K562 (cell line): ENCODE results near the gene PPP4R3B. TPM values are rescaled to one million over a fixed set of nuclear protein-coding genes. Genes with fewer than 3 reads are reported as not detected.

Experiments used
- BCOR ChIP-seq: fragments of 450-650 bp; IDR thresholded peaks from 2 replicates; pipeline ENCODE4 v1.6.1; 2016
- CAMTA2 ChIP-seq: fragments of 250-450 bp; sonication (Bioruptor Pico); conservative IDR thresholded peaks from 2 replicates; pipeline ENCODE4 v1.5.1; 2022
- CEBPB ChIP-seq: fragments of 450-650 bp; IDR thresholded peaks from 2 replicates; pipeline ENCODE4 v1.6.1; 2016; ENCODE audit warnings: missing genetic modification characterization, missing compliant biosample characterization
- COPS2 ChIP-seq: fragments of 450-650 bp; conservative IDR thresholded peaks from 2 replicates; pipeline ENCODE4 v1.6.1; 2016; ENCODE audit warnings: mild to moderate bottlenecking, moderate library complexity
- FOXO4 ChIP-seq: fragments of 450-650 bp; formaldehyde crosslinking; IDR thresholded peaks from 2 replicates; pipeline ENCODE4 v1.4.0; 2020; ENCODE audit warnings: mild to moderate bottlenecking, moderate library complexity
- GATAD2B ChIP-seq: fragments of 450-650 bp; IDR thresholded peaks from 2 replicates; pipeline ENCODE4 v1.6.1; 2017; ENCODE audit warnings: mild to moderate bottlenecking, borderline replicate concordance
- GMEB1 ChIP-seq: fragments of 250-450 bp; sonication (Bioruptor Pico); IDR thresholded peaks from 2 replicates; pipeline ENCODE4 v1.4.0; 2020; ENCODE audit warnings: mild to moderate bottlenecking
- HDAC3 ChIP-seq: fragments of 450-650 bp; IDR thresholded peaks from 2 replicates; pipeline ENCODE4 v1.6.1; 2018; ENCODE audit warnings: borderline replicate concordance, mild to moderate bottlenecking, moderate library complexity; ENCODE audit not compliant: partially characterized antibody
- HDAC8 ChIP-seq: fragments of 450-650 bp; IDR thresholded peaks from 2 replicates; pipeline ENCODE4 v1.6.1; 2016; ENCODE audit warnings: mild to moderate bottlenecking, missing genetic modification characterization, moderate library complexity, missing compliant biosample characterization
- HOXB6 ChIP-seq: fragments of 250-450 bp; sonication (Bioruptor Pico); IDR thresholded peaks from 2 replicates; pipeline ENCODE4 v1.5.1; 2022; ENCODE audit warnings: mild to moderate bottlenecking, borderline replicate concordance
- JUN ChIP-seq, 2 experiments: sonication (generic) in 1 of 2; formaldehyde crosslinking in 1 of 2; IDR thresholded peaks; 2 replicates each; pipeline versions ENCODE4 v1.6.1 to v1.8.0; 2012 to 2022; ENCODE audit warnings: borderline replicate concordance in 2 of 2, mild to moderate bottlenecking in 2 of 2, improper control_type of control experiment in 1 of 2, low read depth in 1 of 2, low read length in 1 of 2, missing genetic modification reagents in 1 of 2
- MAZ ChIP-seq, 2 experiments: fragments of 450-650 bp in 1 of 2; sonication (generic) in 1 of 2; formaldehyde crosslinking; IDR thresholded peaks in 1 of 2; conservative IDR thresholded peaks in 1 of 2; 2 replicates each; pipeline versions ENCODE4 v1.4.0 to v1.5.0; 2020; ENCODE audit warnings: mild to moderate bottlenecking in 1 of 2, missing genetic modification reagents in 1 of 2
- MCM3 ChIP-seq: fragments of 450-650 bp; IDR thresholded peaks from 2 replicates; pipeline ENCODE4 v1.6.1; 2016
- NFIX ChIP-seq: fragments of 250-450 bp; sonication (Bioruptor Pico); IDR thresholded peaks from 2 replicates; pipeline ENCODE4 v1.4.0; 2020; ENCODE audit warnings: low read depth, mild to moderate bottlenecking, moderate library complexity
- PRPF4 ChIP-seq: fragments of 200-400 bp; formaldehyde crosslinking; IDR thresholded peaks from one replicate; pipeline ENCODE4 v1.6.1; 2017; ENCODE audit warnings: low read length, low read depth, mild to moderate bottlenecking; ENCODE audit not compliant: insufficient read depth, poor library complexity, severe bottlenecking
- RBM34 ChIP-seq: fragments of 200-400 bp; formaldehyde crosslinking; IDR thresholded peaks from 2 replicates; pipeline ENCODE4 v1.6.1; 2018; ENCODE audit warnings: low read length, borderline replicate concordance; ENCODE audit not compliant: insufficient read depth
- RNF219 ChIP-seq: fragments of 250-450 bp; sonication (Bioruptor Pico); IDR thresholded peaks from 2 replicates; pipeline ENCODE4 v1.5.0; 2022; ENCODE audit warnings: mild to moderate bottlenecking
- SAP30 ChIP-seq: fragments of 200-600 bp; sonication (generic); IDR thresholded peaks from 2 replicates; pipeline ENCODE4 v1.6.1; 2012; ENCODE audit warnings: borderline replicate concordance, low read depth, mild to moderate bottlenecking, moderate library complexity, low read length, control low read depth, inconsistent platforms; ENCODE audit not compliant: insufficient read depth, poor library complexity, severe bottlenecking
- STAG1 ChIP-seq: sonication (generic); formaldehyde crosslinking; IDR thresholded peaks from 2 replicates; pipeline ENCODE4 v1.5.0; 2020; ENCODE audit warnings: missing genetic modification reagents, borderline replicate concordance
- SUPT5H ChIP-seq: fragments of 450-650 bp; IDR thresholded peaks from 2 replicates; pipeline ENCODE4 v1.6.1; 2016
- TCFL5 ChIP-seq: fragments of 250-450 bp; sonication (Bioruptor Pico); conservative IDR thresholded peaks from 2 replicates; pipeline ENCODE4 v1.6.1; 2021; ENCODE audit warnings: mild to moderate bottlenecking, moderate library complexity, matching md5 sums
- ZNF197 ChIP-seq: fragments of 200-800 bp; sonication (Bioruptor generic); IDR thresholded peaks from 2 replicates; pipeline ENCODE4 v1.6.1; 2016; ENCODE audit warnings: low read depth, missing genetic modification characterization, missing compliant biosample characterization
- ZNF354B ChIP-seq: fragments of 250-450 bp; sonication (Bioruptor Pico); IDR thresholded peaks from 2 replicates; pipeline ENCODE4 v1.4.0; 2020
- ZNF76 ChIP-seq: fragments of 250-450 bp; sonication (Bioruptor Pico); IDR thresholded peaks from 2 replicates; pipeline ENCODE4 v1.4.0; 2020; ENCODE audit warnings: mild to moderate bottlenecking, moderate library complexity, borderline replicate concordance
- polyA plus RNA-seq, 8 experiments: library from polyadenylated mRNA; depleted of rRNA in 4 of 8; stranded (reverse) in 5 of 8; unstranded in 3 of 8; fragments of >200 nt; fragmentation: Nextera tagmentation in 2 of 8; fragmentation: Illumina TruSeq in 1 of 8; extraction: Ambion mirVana in 2 of 8; extraction: Trizol in 1 of 8; gene quantifications; 2 replicates each; pipeline versions ENCODE4 v1.2.1 to v1.2.3, GENCODE V29; 2011 to 2014; ENCODE audit warnings: inconsistent platforms in 1 of 8, missing spikeins in 1 of 8
- total RNA-seq, 7 experiments: library from RNA; depleted of rRNA in 6 of 7; stranded (reverse); fragments of >200 nt in 6 of 7; fragmentation: Illumina TruSeq in 2 of 7; extraction: Trizol in 2 of 7; gene quantifications; 2 replicates each; pipeline versions ENCODE4 v1.2.1 to v1.2.3, GENCODE V29; 2011 to 2021; ENCODE audit warnings: low replicate concordance in 1 of 7

The PPP4R3B gene
- total and polyA plus RNA-seq, 9 of the 15 experiments (the other 6 are each of a cell fraction or from before 2014, with no cell fraction given), result 13.2 to 59.2 (median 41.9) TPM

GRCh38 chr2:55618275-55619055, 1.0 kb upstream of the PPP4R3B start (continued):
- TF ChIP-seq RNF219 (CRISPR knock-in tag) (no peak), MCM3 (no peak), ZNF354B (CRISPR knock-in tag) (no peak), FOXO4 (CRISPR knock-in tag) (no peak), HOXB6 (CRISPR knock-in tag) (no peak), COPS2 (no peak), JUN (IDR thresholded peaks at IDR 0.05; ENCODE audit: borderline replicate concordance, low read depth, low read length) (no peak), JUN (CRISPR knock-in tag; IDR thresholded peaks at IDR 0.05; ENCODE audit: borderline replicate concordance) (peak; percentile 65; the same call in 1 of the 2 replicates), HDAC8 (no peak), MAZ (CRISPR knock-in tag; conservative IDR thresholded peaks at IDR 0.05 in 1 of 2, IDR thresholded peaks at IDR 0.05 in 1 of 2) (no peak), PRPF4 (no peak), GATAD2B (no peak), CAMTA2 (no peak), SUPT5H (peak; percentile 15; the same call in 1 of the 2 replicates), RBM34 (no peak), BCOR (no peak), GMEB1 (no peak), NFIX (CRISPR knock-in tag) (no peak), CEBPB (tag) (no peak), TCFL5 (no peak), HDAC3 (no peak), ZNF197 (CRISPR knock-in tag) (no peak), SAP30 (peak; percentile 65), STAG1 (CRISPR knock-in tag) (no peak), ZNF76 (CRISPR knock-in tag) (no peak)
